ENCODE measurements around the gene ILDR1. TPM values are rescaled to one million over a fixed set of nuclear protein-coding genes. Genes with fewer than 3 reads are reported as not detected.

ILDR1 gene
- total RNA-seq, 1 experiment from 2014 or later = 2.3 TPM

GRCh38 chr3:122021811-122022401 lies at the start of gene ILDR1 (continued):
- TF ChIP-seq ZBTB43 (CRISPR knock-in tag; IDR thresholded peaks at IDR 0.05) = no peak
- TF ChIP-seq ZNF232 (CRISPR knock-in tag; IDR thresholded peaks at IDR 0.05) = no peak
- TF ChIP-seq ZNF219 (CRISPR knock-in tag; IDR thresholded peaks at IDR 0.05; ENCODE audit: borderline replicate concordance) = 0 out of 2 replicates have a peak, but pooled peaks have one; percentile 18

DNA sequence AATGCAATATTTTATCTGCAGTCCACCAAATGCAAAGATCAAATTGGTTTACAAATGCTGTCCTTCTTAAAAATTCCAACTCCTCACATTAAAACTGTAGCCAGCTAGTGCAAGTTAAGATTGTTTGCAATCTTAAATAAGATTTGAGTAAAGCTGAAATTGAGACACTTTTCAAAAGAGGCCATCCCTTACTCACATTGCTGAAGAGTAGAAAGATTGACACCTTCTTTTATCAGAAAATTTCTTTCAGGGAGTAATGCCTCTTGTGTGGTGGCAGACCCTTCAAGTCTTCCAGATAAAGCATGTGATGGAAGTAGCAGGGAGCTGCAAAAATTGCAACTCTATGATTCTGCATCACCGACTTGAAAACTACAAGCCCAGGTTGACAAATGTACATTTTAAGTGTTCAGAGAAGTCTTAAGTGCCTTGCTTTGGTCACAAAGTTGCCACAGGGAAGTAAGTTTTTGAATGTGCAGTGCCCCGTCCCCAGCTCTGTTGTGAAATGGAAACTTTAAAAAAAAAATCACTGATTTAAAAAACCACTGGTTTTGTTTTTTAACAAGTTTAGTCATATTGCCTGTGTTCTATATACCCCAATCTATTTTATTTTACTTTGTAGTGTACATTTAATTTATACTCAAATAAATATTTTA lies 45.7 kb upstream of the ILDR1 start:
- ATAC-seq (no peak), DNase-seq (ENCODE audit: low spot score) (no peak)
- Mint-ChIP-seq H3K4me1 (peaks cover 7% of the 10 kb centered on the region), H3K27me3 (ENCODE audit: low read depth) (no peaks in the 10 kb centered on the region), H3K36me3 (no peaks in the 10 kb centered on the region), H3K9me3 (peaks cover 8% of the 10 kb centered on the region), H3K27ac (no peak overlapping the region), H3K4me3 (no peak overlapping the region)
- TF ChIP-seq ZNF512 (CRISPR knock-in tag; IDR thresholded peaks at IDR 0.05; ENCODE audit: borderline replicate concordance) = no peak
- TF ChIP-seq, protein P1, sequence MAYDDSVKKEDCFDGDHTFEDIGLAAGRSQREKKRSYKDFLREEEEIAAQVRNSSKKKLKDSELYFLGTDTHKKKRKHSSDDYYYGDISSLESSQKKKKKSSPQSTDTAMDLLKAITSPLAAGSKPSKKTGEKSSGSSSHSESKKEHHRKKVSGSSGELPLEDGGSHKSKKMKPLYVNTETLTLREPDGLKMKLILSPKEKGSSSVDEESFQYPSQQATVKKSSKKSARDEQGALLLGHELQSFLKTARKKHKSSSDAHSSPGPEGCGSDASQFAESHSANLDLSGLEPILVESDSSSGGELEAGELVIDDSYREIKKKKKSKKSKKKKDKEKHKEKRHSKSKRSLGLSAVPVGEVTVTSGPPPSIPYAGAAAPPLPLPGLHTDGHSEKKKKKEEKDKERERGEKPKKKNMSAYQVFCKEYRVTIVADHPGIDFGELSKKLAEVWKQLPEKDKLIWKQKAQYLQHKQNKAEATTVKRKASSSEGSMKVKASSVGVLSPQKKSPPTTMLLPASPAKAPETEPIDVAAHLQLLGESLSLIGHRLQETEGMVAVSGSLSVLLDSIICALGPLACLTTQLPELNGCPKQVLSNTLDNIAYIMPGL (CRISPR knock-in tag; IDR thresholded peaks at IDR 0.05) = no peak
- no peak for TF ChIP-seq FOXK1 (CRISPR knock-in tag; IDR thresholded peaks at IDR 0.05)
- no peak for TF ChIP-seq SMAD3 (CRISPR knock-in tag; IDR thresholded peaks at IDR 0.05; ENCODE audit: borderline replicate concordance)
- no peak for TF ChIP-seq CBFB (CRISPR knock-in tag; IDR thresholded peaks at IDR 0.05; ENCODE audit: low read depth)
- TF ChIP-seq MYBL2 (CRISPR knock-in tag; IDR thresholded peaks at IDR 0.05) = no peak
- no peak for TF ChIP-seq SOX15 (CRISPR knock-in tag; IDR thresholded peaks at IDR 0.05)
- TF ChIP-seq RELA (CRISPR knock-in tag; IDR thresholded peaks at IDR 0.05; ENCODE audit: borderline replicate concordance) = no peak
- TF ChIP-seq ATF1 (CRISPR knock-in tag; IDR thresholded peaks at IDR 0.05) = no peak
- TF ChIP-seq ZMAT4 (CRISPR knock-in tag; IDR thresholded peaks at IDR 0.05) = no peak
- TF ChIP-seq, protein P2, sequence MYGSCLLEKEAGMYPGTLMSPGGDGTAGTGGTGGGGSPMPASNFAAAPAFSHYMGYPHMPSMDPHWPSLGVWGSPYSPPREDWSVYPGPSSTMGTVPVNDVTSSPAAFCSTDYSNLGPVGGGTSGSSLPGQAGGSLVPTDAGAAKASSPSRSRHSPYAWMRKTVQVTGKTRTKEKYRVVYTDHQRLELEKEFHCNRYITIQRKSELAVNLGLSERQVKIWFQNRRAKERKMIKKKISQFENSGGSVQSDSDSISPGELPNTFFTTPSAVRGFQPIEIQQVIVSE (CRISPR knock-in tag; IDR thresholded peaks at IDR 0.05; ENCODE audit: borderline replicate concordance) = no peak
- POLR2A ChIA-PET = no interaction called here
- CTCF ChIA-PET = interaction anchor here (0.8 kb wide), 1 partner anchor 72 kb away, joined by 3 read pairs; no protein-coding TSS in a partner anchor

DNA sequence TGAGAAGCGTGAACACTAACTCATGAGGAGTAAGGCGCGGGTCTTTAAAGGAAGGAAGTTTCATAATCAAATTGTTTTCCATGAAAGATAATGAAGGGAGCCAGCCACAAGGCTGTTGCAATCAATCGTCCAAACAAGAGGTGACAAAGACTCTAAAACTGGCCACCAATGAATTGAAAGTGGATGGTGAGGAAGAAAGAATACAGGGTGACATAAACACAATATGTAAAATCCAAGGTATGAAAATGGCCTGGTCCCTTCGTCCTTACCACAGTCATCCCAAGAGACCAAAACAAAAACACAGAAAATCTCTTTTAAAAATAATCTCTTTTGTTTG lies 45.1 kb upstream of the ILDR1 start:
- DNase-seq (ENCODE audit: low spot score) = no peak
- no peak overlapping the region for H3K4me3 Mint-ChIP-seq
- TF ChIP-seq ZNF423 (CRISPR knock-in tag; IDR thresholded peaks at IDR 0.05) (no peak), JUN (CRISPR knock-in tag; IDR thresholded peaks at IDR 0.05) (no peak), SMAD3 (CRISPR knock-in tag; IDR thresholded peaks at IDR 0.05; ENCODE audit: borderline replicate concordance) (no peak), FOXK1 (CRISPR knock-in tag; IDR thresholded peaks at IDR 0.05) (no peak), ARID4B (CRISPR knock-in tag; IDR thresholded peaks at IDR 0.05; ENCODE audit: borderline replicate concordance) (no peak), ATF1 (CRISPR knock-in tag; IDR thresholded peaks at IDR 0.05) (no peak), NFYB (CRISPR knock-in tag; conservative IDR thresholded peaks at IDR 0.05; ENCODE audit: low read depth) (no peak), ZNF219 (CRISPR knock-in tag; IDR thresholded peaks at IDR 0.05; ENCODE audit: borderline replicate concordance) (no peak), ZNF232 (CRISPR knock-in tag; IDR thresholded peaks at IDR 0.05) (no peak)
- TF ChIP-seq, protein P3, sequence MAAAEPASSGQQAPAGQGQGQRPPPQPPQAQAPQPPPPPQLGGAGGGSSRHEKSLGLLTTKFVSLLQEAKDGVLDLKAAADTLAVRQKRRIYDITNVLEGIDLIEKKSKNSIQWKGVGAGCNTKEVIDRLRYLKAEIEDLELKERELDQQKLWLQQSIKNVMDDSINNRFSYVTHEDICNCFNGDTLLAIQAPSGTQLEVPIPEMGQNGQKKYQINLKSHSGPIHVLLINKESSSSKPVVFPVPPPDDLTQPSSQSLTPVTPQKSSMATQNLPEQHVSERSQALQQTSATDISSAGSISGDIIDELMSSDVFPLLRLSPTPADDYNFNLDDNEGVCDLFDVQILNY (CRISPR knock-in tag; IDR thresholded peaks at IDR 0.05) = no peak
- H3K4me1 Mint-ChIP-seq = peaks cover 7% of the 10 kb centered on the region
- ChIA-PET POLR2A (no interaction called here), CTCF (no interaction called here)
- no peaks in the 10 kb centered on the region for H3K27me3 Mint-ChIP-seq (ENCODE audit: low read depth)
- ATAC-seq = no peak
- no peaks in the 10 kb centered on the region for H3K36me3 Mint-ChIP-seq
- H3K27ac Mint-ChIP-seq = no peak overlapping the region
- H3K9me3 Mint-ChIP-seq = peaks cover 8% of the 10 kb centered on the region

All from WTC11 (cell line).